DOHH2 (cell line): ENCODE results near the gene EYA2.

Source experiments
- H3F3A ChIP-seq: fragments of 200-600 bp; sonication (generic), shearing (Covaris generic); 2 replicates; pipeline ENCODE4 v1.6.0; 2016; ENCODE audit warnings: antibody characterized with exemption, mild to moderate bottlenecking; ENCODE audit not compliant: control insufficient read depth, insufficient read depth
- H3K27ac ChIP-seq: fragments of 200-600 bp; sonication (generic); 2 replicates; pipeline ENCODE4 v1.5.1; 2014; ENCODE audit warnings: low read depth, mild to moderate bottlenecking, low read length, moderate library complexity
- H3K27me3 ChIP-seq: fragments of 200-600 bp; sonication (generic); 2 replicates; pipeline ENCODE4 v1.6.1; 2014; ENCODE audit warnings: mild to moderate bottlenecking, low read length, mixed read lengths; ENCODE audit not compliant: control insufficient read depth
- H3K36me3 ChIP-seq: fragments of 200-600 bp; sonication (generic); 2 replicates; pipeline ENCODE4 v1.6.1; 2014; ENCODE audit warnings: mild to moderate bottlenecking, low read length, moderate library complexity, mixed read lengths; ENCODE audit not compliant: control insufficient read depth
- H3K4me1 ChIP-seq: fragments of 200-600 bp; sonication (generic); 2 replicates; pipeline ENCODE4 v1.6.1; 2014; ENCODE audit warnings: mild to moderate bottlenecking, low read length, mixed read lengths; ENCODE audit not compliant: control insufficient read depth
- H3K4me2 ChIP-seq: fragments of 200-600 bp; sonication (generic); 2 replicates; pipeline ENCODE4 v1.6.0; 2014; ENCODE audit warnings: mild to moderate bottlenecking, low read length, moderate library complexity
- H3K4me3 ChIP-seq: fragments of 200-600 bp; sonication (generic); 2 replicates; pipeline ENCODE4 v1.5.1; 2014; ENCODE audit warnings: mild to moderate bottlenecking, low read length, mixed read lengths
- H3K79me2 ChIP-seq: fragments of 200-600 bp; sonication (generic); 2 replicates; pipeline ENCODE4 v1.6.1; 2014; ENCODE audit warnings: mild to moderate bottlenecking, low read length, mixed read lengths; ENCODE audit not compliant: control insufficient read depth
- H3K9me2 ChIP-seq: fragments of 200-600 bp; sonication (generic); replicated peaks from 2 replicates; pipeline ENCODE4 v1.6.1; 2014; ENCODE audit warnings: mild to moderate bottlenecking, low read length, mixed read lengths; ENCODE audit not compliant: control insufficient read depth
- H3K9me3 ChIP-seq: fragments of 200-600 bp; sonication (generic); 2 replicates; pipeline ENCODE4 v1.6.1; 2014; ENCODE audit warnings: antibody characterized with exemption, low read length, mixed read lengths; ENCODE audit not compliant: control insufficient read depth, insufficient read depth
- H4K20me1 ChIP-seq: fragments of 200-600 bp; sonication (generic); 2 replicates; pipeline ENCODE4 v1.6.0; 2014; ENCODE audit warnings: low read depth, mild to moderate bottlenecking, antibody characterized with exemption, low read length, moderate library complexity; ENCODE audit not compliant: control insufficient read depth, insufficient read depth
- EZH2phosphoT487 ChIP-seq: fragments of 200-600 bp; sonication (generic); IDR thresholded peaks from 2 replicates; pipeline ENCODE4 v1.6.1; 2017; ENCODE audit warnings: borderline replicate concordance, mild to moderate bottlenecking, antibody characterized with exemption, low read length, moderate library complexity, mixed read lengths
- TF ChIP-seq, protein P1 (sequence below): fragments of 200-600 bp; sonication (generic); IDR thresholded peaks from one replicate; pipeline ENCODE4 v1.5.1; 2014; ENCODE audit warnings: antibody characterized with exemption, mild to moderate bottlenecking, low read depth, low read length; ENCODE audit not compliant: poor library complexity, severe bottlenecking

Gene EYA2

DNA sequence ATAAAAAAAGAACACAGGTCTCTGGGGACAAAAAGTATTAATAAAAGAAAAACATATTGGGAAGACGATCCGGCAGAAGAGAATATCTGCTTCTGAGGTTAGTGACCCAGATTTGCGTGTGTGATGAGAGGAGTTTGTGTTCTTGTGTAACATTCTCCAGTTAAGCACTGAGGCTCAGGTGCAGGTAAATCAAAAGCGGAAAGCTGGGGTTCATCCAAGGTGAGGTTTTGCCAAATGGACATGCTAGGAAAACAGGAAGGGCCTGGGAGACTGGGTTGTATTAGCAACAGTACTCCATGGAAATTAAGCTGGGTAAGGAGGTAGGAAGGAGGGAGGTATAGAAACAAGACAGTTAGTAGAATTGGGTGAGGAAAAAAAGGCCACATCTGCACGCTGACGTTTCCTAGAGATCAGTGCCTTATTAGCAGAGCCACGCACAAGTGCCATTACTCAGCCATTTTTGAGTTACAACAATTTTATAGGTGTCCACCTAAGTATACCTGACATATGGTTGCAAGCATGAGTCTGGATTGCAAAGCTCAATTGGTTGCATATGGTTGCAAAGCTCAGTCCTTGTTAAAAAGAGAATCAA lies 322.3 kb downstream of the EYA2 start:
- no peak overlapping the region for H3K4me2 ChIP-seq
- no peaks in the 10 kb centered on the region for H3K9me2 ChIP-seq
- H3K4me1 ChIP-seq, result peaks cover 19% of the 10 kb centered on the region
- peaks cover 23% of the 10 kb centered on the region for H3K79me2 ChIP-seq
- TF ChIP-seq, protein P1, sequence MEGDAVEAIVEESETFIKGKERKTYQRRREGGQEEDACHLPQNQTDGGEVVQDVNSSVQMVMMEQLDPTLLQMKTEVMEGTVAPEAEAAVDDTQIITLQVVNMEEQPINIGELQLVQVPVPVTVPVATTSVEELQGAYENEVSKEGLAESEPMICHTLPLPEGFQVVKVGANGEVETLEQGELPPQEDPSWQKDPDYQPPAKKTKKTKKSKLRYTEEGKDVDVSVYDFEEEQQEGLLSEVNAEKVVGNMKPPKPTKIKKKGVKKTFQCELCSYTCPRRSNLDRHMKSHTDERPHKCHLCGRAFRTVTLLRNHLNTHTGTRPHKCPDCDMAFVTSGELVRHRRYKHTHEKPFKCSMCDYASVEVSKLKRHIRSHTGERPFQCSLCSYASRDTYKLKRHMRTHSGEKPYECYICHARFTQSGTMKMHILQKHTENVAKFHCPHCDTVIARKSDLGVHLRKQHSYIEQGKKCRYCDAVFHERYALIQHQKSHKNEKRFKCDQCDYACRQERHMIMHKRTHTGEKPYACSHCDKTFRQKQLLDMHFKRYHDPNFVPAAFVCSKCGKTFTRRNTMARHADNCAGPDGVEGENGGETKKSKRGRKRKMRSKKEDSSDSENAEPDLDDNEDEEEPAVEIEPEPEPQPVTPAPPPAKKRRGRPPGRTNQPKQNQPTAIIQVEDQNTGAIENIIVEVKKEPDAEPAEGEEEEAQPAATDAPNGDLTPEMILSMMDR, result no peak
- TF ChIP-seq EZH2phosphoT487, result no peak
- no peaks in the 10 kb centered on the region for H3F3A ChIP-seq
- H3K27ac ChIP-seq, result no peak overlapping the region
- no peaks in the 10 kb centered on the region for H3K9me3 ChIP-seq
- no peaks in the 10 kb centered on the region for H3K27me3 ChIP-seq
- H4K20me1 ChIP-seq, result 0 out of 2 replicates have a peak, but pooled peaks cover 3% of the 10 kb centered on the region
- H3K4me3 ChIP-seq, result no peak overlapping the region
- H3K36me3 ChIP-seq, result peaks cover 88% of the 10 kb centered on the region

DNA sequence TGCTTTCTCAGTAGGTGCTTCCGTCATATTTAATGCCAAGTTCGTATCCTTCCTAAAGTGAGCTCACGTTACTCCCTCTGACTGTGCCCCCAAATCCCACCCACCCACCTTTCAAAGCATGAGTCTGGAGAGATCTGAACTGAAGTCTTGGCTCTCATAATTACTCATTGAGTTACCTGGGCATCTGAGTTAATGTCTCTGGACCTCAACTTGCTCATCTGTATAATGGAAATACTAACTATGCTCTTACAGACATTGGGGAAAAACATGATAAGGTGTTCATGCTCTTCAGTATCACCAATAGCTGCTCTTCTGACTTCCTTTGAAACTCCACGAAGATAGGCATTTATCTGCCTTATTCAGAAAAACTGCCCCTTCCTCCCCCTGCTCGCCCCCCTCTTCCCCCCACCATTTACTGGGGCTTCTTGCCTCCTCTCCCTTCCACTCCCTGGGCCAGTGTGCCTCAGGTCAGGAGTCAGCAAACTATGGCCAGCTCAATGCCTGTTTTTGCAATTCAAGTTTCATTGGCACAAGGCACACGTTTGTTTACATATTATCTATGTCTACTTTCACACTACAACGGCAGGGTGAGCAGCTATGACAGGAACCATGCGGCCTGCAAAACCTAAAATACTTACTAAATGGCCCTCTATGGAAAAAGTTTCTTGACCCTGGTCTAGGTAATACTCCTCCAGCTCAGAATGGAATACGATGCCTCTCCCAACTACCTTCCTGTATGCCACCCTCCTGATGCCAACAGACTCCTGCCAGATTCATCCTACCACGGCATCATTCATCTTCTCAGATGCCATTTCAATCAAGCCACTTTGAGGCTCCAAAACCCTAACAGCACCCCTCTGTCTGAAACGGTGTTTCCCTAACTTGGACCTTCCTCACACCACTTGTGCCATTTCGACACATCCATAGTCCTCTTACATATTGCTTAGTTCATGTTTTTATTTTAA lies 323.1 kb downstream of the EYA2 start:
- Histone ChIP-seq H3K27ac (no peak overlapping the region), H3K27me3 (no peaks in the 10 kb centered on the region), H3K36me3 (peaks cover 88% of the 10 kb centered on the region), H3K9me2 (no peaks in the 10 kb centered on the region), H3F3A (peaks cover 3% of the 10 kb centered on the region; the same call in 1 of the 2 replicates), H3K4me2 (no peak overlapping the region), H4K20me1 (0 out of 2 replicates have a peak, but pooled peaks cover 3% of the 10 kb centered on the region), H3K9me3 (no peaks in the 10 kb centered on the region), H3K79me2 (peaks cover 23% of the 10 kb centered on the region), H3K4me3 (no peak overlapping the region), H3K4me1 (peaks cover 27% of the 10 kb centered on the region)
- no peak for TF ChIP-seq EZH2phosphoT487
- TF ChIP-seq, protein P1, result no peak

DNA sequence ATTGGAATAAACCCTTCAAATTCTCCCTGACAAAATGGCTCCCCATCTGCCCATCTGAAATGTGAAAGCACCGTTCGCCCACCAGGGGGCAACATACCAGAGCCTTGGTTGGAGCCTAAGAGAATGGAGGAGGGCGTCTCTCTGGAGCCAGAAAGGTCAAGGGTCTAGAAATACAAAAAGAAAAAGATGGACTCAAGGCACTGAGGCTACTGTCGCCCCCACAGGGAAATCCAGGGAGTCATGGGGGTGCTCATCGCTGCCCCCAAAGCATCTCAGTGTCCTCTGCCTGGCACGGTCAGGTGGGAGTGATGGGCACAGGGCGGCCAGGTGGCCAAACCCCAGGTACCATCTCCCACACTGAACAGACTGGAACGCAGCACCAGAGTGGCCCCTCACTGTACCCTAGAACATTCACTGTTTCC lies 325.5 kb downstream of the EYA2 start:
- Histone ChIP-seq H3K79me2 (peaks cover 23% of the 10 kb centered on the region), H3K27ac (no peak overlapping the region), H4K20me1 (0 out of 2 replicates have a peak, but pooled peaks cover 3% of the 10 kb centered on the region), H3K4me1 (peaks cover 34% of the 10 kb centered on the region), H3K27me3 (no peaks in the 10 kb centered on the region), H3K36me3 (peaks cover 84% of the 10 kb centered on the region), H3K9me2 (no peaks in the 10 kb centered on the region), H3K4me2 (no peak overlapping the region), H3K4me3 (no peak overlapping the region), H3F3A (peaks cover 5% of the 10 kb centered on the region; the same call in 1 of the 2 replicates), H3K9me3 (no peaks in the 10 kb centered on the region)
- TF ChIP-seq, protein P1, result peak; percentile 85
- no peak for TF ChIP-seq EZH2phosphoT487
